Vagina (tissue), 2 donors: Measurements from ENCODE around the gene NDUFV1. TPM values are rescaled to one million over a fixed set of nuclear protein-coding genes. Genes with fewer than 3 reads are reported as not detected.
"Not testable (repeated sequence)": the region's sequence is repeated elsewhere in the genome, so short reads cannot be mapped to it uniquely, and the experiment has no call there.

Experiments used
- DNase-seq, 2 donors: peaks; one replicate each; pipeline ENCODE4 v3.0.0-alpha.2; 2017; ENCODE audit errors: extremely low spot score in 2 of 2
- H3K27ac ChIP-seq: fragments of 200-600 bp; sonication (generic); one replicate; pipeline ENCODE4 v1.5.1; 2019
- H3K27me3 ChIP-seq: fragments of 200-600 bp; sonication (generic); one replicate; pipeline ENCODE4 v1.5.1; 2019
- H3K36me3 ChIP-seq, 2 donors: fragments of 200-600 bp; sonication (generic); one replicate each; pipeline ENCODE4 v1.5.1; 2017 to 2019
- H3K4me1 ChIP-seq: fragments of 200-600 bp; sonication (generic); one replicate; pipeline ENCODE4 v1.5.1; 2019
- H3K4me3 ChIP-seq, 2 donors: fragments of 200-600 bp; sonication (generic); 1 replicate in 1 of 2; 2 replicates in 1 of 2; pipeline ENCODE4 v1.5.1; 2016 to 2019
- H3K9me3 ChIP-seq: fragments of 200-600 bp; sonication (generic); one replicate; pipeline ENCODE4 v1.5.1; 2019
- POLR2A ChIP-seq, 2 donors: fragments of 450-650 bp; IDR thresholded peaks; one replicate each; pipeline ENCODE4 v1.6.1; 2017; ENCODE audit warnings: antibody characterized with exemption in 2 of 2, mild to moderate bottlenecking in 2 of 2, moderate library complexity in 2 of 2
- POLR2AphosphoS5 ChIP-seq, 2 donors: sonication (generic); formaldehyde crosslinking; IDR thresholded peaks; one replicate each; pipeline ENCODE4 v1.9.0; 2017; ENCODE audit warnings: antibody characterized with exemption in 2 of 2, mild to moderate bottlenecking in 2 of 2, low read depth in 1 of 2; ENCODE audit not compliant: insufficient read depth in 1 of 2
- intact Hi-C: fragments of 100-400 bp; cut with DNase I; formaldehyde crosslinking; loops from one replicate; pipeline ENCODE4 v1.15.1; 2023
- total RNA-seq: library from RNA; depleted of rRNA; stranded (reverse); fragments of >200 nt; gene quantifications from one replicate; pipeline ENCODE4 v1.2.3, GENCODE V29; 2016
- TF ChIP-seq, protein P1 (sequence below), 3 experiments: fragments of 450-650 bp in 2 of 3; fragments of 200-600 bp in 1 of 3; sonication (generic) in 1 of 3; IDR thresholded peaks; one replicate each; pipeline ENCODE4 v1.5.1; 2017 to 2019; ENCODE audit warnings: antibody characterized with exemption in 3 of 3, mild to moderate bottlenecking in 2 of 3, moderate library complexity in 2 of 3

Gene NDUFV1
- total RNA-seq, 1 donor from 2014 or later = 254 TPM

DNA sequence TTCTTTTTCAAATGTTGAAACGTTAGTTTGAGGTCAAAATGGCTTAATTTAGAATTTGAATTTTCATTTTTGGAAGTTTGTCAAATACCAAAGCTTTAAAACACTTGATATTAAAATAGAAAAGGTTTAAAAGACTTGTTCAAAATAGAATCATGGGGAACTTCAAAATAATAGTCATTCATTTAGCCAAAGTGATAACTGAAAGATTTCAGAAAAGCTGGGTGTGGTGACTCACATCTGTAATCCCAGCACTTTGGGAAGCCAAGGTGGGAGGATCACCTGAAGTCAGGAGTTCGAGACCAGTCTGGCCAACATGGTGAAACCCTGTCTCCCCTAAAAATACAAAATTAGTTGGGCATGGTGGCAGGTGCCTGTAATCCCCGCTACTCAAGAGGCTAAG, 12.3 kb upstream of the NDUFV1 start:
- Histone ChIP-seq H3K27ac (no peak overlapping the region), H3K27me3 (no peaks in the 10 kb centered on the region), H3K4me1 (no peaks in the 10 kb centered on the region), H3K9me3 (no peaks in the 10 kb centered on the region), H3K36me3 (no peaks in the 10 kb centered on the region), H3K4me3 (no peak overlapping the region)
- no peak for TF ChIP-seq POLR2AphosphoS5 (IDR thresholded peaks at IDR 0.05; ENCODE audit: insufficient read depth in 1 of 2, low read depth in 1 of 2)
- no peak for TF ChIP-seq POLR2A (IDR thresholded peaks at IDR 0.05)
- TF ChIP-seq, protein P1, sequence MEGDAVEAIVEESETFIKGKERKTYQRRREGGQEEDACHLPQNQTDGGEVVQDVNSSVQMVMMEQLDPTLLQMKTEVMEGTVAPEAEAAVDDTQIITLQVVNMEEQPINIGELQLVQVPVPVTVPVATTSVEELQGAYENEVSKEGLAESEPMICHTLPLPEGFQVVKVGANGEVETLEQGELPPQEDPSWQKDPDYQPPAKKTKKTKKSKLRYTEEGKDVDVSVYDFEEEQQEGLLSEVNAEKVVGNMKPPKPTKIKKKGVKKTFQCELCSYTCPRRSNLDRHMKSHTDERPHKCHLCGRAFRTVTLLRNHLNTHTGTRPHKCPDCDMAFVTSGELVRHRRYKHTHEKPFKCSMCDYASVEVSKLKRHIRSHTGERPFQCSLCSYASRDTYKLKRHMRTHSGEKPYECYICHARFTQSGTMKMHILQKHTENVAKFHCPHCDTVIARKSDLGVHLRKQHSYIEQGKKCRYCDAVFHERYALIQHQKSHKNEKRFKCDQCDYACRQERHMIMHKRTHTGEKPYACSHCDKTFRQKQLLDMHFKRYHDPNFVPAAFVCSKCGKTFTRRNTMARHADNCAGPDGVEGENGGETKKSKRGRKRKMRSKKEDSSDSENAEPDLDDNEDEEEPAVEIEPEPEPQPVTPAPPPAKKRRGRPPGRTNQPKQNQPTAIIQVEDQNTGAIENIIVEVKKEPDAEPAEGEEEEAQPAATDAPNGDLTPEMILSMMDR (IDR thresholded peaks at IDR 0.05) = no peak
- intact Hi-C loops = no loop called here
- no peak for DNase-seq

DNA sequence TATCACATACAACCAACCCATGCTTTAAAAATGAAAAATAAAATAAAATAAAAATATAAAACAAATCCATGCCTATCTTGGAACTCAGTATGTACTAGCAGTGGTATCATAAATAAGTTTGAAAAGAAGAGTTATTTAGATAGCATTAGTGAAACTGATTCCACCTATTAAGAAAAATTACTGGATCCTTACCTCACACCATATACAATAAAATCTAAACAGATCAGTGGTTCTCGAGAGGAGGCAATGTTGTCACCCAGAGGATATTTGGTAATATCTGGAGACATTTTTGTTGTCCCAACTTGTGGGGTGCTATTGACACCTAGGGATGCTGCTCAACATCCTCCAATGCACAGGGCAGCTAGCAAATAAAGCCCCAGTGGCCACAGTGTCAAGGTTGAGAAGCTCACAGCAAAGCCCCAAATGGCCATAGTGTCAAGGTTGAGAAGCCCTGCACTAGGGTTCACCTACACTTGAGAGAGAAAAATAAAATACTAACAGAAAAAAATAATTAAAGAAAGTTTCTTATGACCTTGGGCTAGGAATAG, 9.9 kb upstream of the NDUFV1 start:
- intact Hi-C loops = no loop called here
- no peak overlapping the region for H3K27ac ChIP-seq
- TF ChIP-seq, protein P1 (IDR thresholded peaks at IDR 0.05) = no peak
- TF ChIP-seq POLR2AphosphoS5 (IDR thresholded peaks at IDR 0.05; ENCODE audit: insufficient read depth in 1 of 2, low read depth in 1 of 2) = no peak
- TF ChIP-seq POLR2A (IDR thresholded peaks at IDR 0.05) = no peak
- no peaks in the 10 kb centered on the region for H3K27me3 ChIP-seq
- no peaks in the 10 kb centered on the region for H3K4me1 ChIP-seq
- H3K9me3 ChIP-seq = no peaks in the 10 kb centered on the region
- no peak overlapping the region for H3K4me3 ChIP-seq
- no peaks in the 10 kb centered on the region for H3K36me3 ChIP-seq
- no peak for DNase-seq

DNA sequence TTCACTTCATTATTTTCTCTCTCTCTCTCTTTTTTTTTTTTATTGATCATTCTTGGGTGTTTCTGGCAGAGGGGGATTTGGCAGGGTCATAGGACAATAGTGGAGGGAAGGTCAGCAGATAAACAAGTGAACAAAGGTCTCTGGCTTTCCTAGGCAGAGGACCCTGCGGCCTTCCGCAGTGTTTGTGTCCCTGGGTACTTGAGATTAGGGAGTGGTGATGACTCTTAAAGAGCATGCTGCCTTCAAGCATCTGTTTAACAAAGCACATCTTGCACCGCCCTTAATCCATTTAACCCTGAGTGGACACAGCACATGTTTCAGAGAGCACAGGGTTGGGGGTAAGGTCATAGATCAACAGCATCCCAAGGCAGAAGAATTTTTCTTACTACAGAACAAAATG, 9.3 kb upstream of the NDUFV1 start:
- H3K9me3 ChIP-seq, H3K27ac ChIP-seq, intact Hi-C loops, DNase-seq, H3K4me1 ChIP-seq, H3K36me3 ChIP-seq, H3K4me3 ChIP-seq, H3K27me3 ChIP-seq: not testable (repeated sequence)

DNA sequence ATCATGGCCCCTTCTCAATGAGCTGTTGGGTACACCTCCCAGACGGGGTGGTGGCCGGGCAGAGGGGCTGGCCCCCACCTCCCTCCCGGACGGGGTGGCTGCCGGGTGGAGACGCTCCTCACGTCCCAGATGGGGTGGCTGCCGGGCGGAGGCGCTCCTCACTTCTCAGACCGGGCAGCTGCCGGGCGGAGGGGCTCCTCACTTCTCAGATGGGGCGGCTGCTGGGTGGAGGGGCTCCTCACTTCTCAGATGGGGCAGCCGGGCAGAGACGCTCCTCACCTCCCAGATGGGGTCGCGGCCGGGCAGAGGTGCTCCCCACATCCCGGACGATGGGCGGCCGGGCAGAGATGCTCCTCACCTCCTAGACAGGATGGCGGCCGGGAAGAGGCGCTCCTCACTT, 8.8 kb upstream of the NDUFV1 start:
- intact Hi-C loops, H3K4me1 ChIP-seq, H3K9me3 ChIP-seq, H3K36me3 ChIP-seq, H3K27ac ChIP-seq, DNase-seq, H3K4me3 ChIP-seq, H3K27me3 ChIP-seq: not testable (repeated sequence)

DNA sequence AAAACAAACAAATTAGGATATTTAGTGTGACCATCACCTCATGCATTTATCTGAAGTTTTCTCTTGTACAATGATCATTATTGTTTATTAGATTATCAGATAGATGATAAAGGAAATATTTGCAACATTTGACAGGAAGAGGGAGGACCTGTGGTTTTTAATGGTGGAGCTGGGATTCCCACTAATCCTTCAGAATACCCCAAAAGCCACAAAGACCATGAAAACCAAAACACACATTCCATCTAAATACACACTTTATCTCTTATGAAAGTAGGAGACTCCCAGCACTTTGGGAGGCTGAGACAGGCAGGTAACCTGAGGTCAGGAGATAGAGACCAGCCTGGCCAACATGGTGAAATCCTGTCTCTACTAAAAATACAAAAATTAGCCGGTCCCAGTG, 7.6 kb upstream of the NDUFV1 start:
- no peak for DNase-seq
- intact Hi-C loops = no loop called here
- TF ChIP-seq POLR2AphosphoS5 (IDR thresholded peaks at IDR 0.05; ENCODE audit: insufficient read depth in 1 of 2, low read depth in 1 of 2) (no peak), POLR2A (IDR thresholded peaks at IDR 0.05) (no peak)
- TF ChIP-seq, protein P1 (IDR thresholded peaks at IDR 0.05) = no peak
- Histone ChIP-seq H3K4me1 (no peaks in the 10 kb centered on the region), H3K9me3 (no peaks in the 10 kb centered on the region), H3K27me3 (no peaks in the 10 kb centered on the region), H3K36me3 (no peaks in the 10 kb centered on the region), H3K27ac (no peak overlapping the region), H3K4me3 (no peak overlapping the region)

DNA sequence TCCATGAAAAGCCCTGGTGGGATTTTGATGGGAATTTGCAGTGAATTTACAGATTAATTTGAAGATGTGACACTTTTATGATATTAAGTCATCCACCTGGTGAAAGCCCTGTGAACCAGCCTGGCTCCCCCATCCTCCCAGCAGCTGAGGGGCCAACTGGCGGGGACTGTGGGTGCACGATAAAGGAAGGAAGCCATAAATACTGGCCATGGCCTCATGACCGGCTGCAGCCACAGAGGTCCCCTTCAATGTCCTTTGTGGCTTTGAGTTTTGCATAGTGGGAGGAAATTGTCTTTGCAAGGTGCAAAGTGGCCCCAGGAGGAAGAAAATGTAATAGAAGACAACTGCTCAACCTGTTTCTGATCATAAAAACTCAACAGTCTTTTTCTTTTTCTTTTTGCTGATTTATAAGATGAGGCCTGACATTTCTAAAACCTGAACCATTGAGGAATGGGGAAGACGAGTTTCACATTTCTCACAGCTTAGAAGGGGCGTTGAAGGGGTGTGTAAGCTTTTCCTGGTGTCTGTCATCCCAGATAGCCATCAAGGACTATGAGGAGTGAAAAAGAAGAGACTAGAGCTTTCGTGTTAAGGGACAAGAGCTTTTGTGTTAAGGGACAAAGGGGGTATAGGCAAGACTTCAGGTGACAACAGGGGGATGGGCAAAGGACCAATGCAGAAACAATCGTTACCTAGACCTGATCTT, 6.3 kb upstream of the NDUFV1 start:
- Histone ChIP-seq H3K4me3 (no peak overlapping the region), H3K36me3 (no peaks in the 10 kb centered on the region), H3K9me3 (no peaks in the 10 kb centered on the region), H3K27ac (no peak overlapping the region), H3K4me1 (no peaks in the 10 kb centered on the region), H3K27me3 (no peaks in the 10 kb centered on the region)
- DNase-seq = no peak
- intact Hi-C loops = no loop called here
- TF ChIP-seq, protein P1 (IDR thresholded peaks at IDR 0.05) = no peak
- TF ChIP-seq POLR2A (IDR thresholded peaks at IDR 0.05) = no peak
- TF ChIP-seq POLR2AphosphoS5 (IDR thresholded peaks at IDR 0.05; ENCODE audit: insufficient read depth in 1 of 2, low read depth in 1 of 2) = no peak
